GM10266 (cell line): ENCODE measurements around the gene EPM2A.

Source experiments
- DNase-seq: peaks from one replicate; pipeline ENCODE4 v3.0.0; 2012; ENCODE audit errors: extremely low spot score
- CTCF ChIP-seq: IDR thresholded peaks from 2 replicates; pipeline ENCODE4 v1.5.1; 2012; ENCODE audit warnings: mild to moderate bottlenecking, low read depth; ENCODE audit not compliant: control insufficient read depth, insufficient read depth; ENCODE audit errors: missing control alignments

The EPM2A gene

DNA sequence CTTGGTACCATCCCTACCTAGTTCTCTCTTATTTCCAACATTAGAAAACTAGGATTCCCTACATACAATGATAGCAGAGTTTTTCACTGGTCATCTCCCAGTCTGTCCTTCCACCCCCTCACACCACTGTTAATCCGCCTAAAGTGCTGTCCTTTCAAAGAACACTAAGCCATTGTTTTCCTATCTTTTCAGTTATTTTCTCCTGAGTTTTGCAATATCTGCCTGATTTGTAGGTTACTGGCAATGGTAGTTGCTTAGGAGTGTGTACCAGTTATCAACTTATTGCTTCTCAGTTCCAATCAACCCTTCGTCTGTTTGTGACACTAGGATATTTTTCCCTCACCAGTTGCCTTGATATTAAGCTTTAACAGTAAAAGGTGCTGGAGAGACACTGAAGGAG is 135.0 kb downstream of the EPM2A start:
- DNase-seq: no peak
- no peak for TF ChIP-seq CTCF

DNA sequence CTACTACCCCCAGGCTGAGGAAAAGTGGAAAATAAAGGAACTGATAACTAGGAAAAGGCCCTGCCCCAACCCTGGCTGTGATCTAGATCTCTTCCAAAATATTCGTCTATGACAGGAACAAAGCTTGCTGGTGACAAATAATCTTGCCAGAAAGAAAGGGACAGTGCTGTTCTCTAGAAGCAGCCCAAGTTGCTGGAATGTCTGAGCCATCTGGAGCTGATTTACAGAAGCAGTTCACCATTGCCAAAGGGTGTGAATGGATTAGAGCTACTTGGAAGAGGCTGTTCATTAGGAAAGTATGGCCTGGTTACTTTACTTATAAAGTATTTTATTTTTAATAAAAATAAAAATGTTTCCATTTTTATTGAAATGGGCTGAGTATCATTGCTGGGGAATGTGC is 146.3 kb downstream of the EPM2A start:
- no peak for DNase-seq
- TF ChIP-seq CTCF: no peak

GRCh38 chr6:145587334-145587733 is 148.0 kb downstream of the EPM2A start:
- no peak for TF ChIP-seq CTCF
- DNase-seq: no peak

- TF ChIP-seq CTCF: no peak
- no peak for DNase-seq
These were observed 151.6 kb downstream of the EPM2A start for GRCh38 chr6:145583753-145584152.
